Ishikawa (cell line): ENCODE data around the gene SCGB3A2.

Source experiments
- CREB1 ChIP-seq: IDR thresholded peaks from 2 replicates; pipeline ENCODE4 v1.6.1; 2012; ENCODE audit warnings: low read depth
- EGR1 ChIP-seq: IDR thresholded peaks from 2 replicates; pipeline ENCODE4 v1.6.1; 2012
- EP300 ChIP-seq: IDR thresholded peaks from 2 replicates; pipeline ENCODE4 v1.6.1; 2012; ENCODE audit warnings: borderline replicate concordance
- NFIC ChIP-seq: IDR thresholded peaks from 2 replicates; pipeline ENCODE4 v1.6.1; 2012
- RAD21 ChIP-seq: IDR thresholded peaks from 2 replicates; pipeline ENCODE4 v1.6.1; 2012; ENCODE audit warnings: low read depth
- TAF1 ChIP-seq: IDR thresholded peaks from 2 replicates; pipeline ENCODE4 v1.6.1; 2012; ENCODE audit warnings: low read depth, mild to moderate bottlenecking
- TCF12 ChIP-seq: IDR thresholded peaks from 2 replicates; pipeline ENCODE4 v1.6.1; 2012; ENCODE audit warnings: low read depth
- TEAD4 ChIP-seq: IDR thresholded peaks from 2 replicates; pipeline ENCODE4 v1.6.1; 2012
- YY1 ChIP-seq: IDR thresholded peaks from 2 replicates; pipeline ENCODE4 v1.6.1; 2012; ENCODE audit warnings: low read depth
- TF ChIP-seq, protein P1 (sequence below): IDR thresholded peaks from 2 replicates; pipeline ENCODE4 v1.6.1; 2012
- TF ChIP-seq, protein P2 (sequence below): IDR thresholded peaks from 2 replicates; pipeline ENCODE4 v1.6.1; 2012; ENCODE audit warnings: low read depth, mild to moderate bottlenecking

DNA sequence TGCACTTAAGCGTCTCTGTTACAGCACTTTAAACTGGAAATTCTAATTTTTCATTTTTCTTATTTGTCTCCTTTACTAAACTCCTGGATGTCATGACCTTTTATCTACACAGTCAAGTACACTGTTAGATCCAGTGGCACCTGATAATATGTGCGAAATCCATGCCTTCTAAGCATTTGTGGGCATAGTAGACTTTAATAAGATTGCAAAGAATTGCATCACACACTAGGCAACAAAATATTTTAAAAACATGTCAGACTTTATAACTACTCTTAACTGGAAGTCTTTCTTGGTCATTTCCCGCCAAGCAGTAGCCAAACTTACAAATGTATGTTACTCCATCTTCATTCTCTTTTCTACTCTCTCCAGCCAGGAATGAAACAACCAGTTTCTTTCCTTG is 42.1 kb upstream of the SCGB3A2 start:
- no peak for TF ChIP-seq NFIC
- no peak for TF ChIP-seq YY1
- TF ChIP-seq EP300 = no peak
- TF ChIP-seq, protein P1, sequence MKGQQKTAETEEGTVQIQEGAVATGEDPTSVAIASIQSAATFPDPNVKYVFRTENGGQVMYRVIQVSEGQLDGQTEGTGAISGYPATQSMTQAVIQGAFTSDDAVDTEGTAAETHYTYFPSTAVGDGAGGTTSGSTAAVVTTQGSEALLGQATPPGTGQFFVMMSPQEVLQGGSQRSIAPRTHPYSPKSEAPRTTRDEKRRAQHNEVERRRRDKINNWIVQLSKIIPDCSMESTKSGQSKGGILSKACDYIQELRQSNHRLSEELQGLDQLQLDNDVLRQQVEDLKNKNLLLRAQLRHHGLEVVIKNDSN = no peak
- no peak for TF ChIP-seq TAF1
- no peak for TF ChIP-seq TEAD4
- TF ChIP-seq TCF12 = no peak
- no peak for TF ChIP-seq EGR1
- TF ChIP-seq, protein P2, sequence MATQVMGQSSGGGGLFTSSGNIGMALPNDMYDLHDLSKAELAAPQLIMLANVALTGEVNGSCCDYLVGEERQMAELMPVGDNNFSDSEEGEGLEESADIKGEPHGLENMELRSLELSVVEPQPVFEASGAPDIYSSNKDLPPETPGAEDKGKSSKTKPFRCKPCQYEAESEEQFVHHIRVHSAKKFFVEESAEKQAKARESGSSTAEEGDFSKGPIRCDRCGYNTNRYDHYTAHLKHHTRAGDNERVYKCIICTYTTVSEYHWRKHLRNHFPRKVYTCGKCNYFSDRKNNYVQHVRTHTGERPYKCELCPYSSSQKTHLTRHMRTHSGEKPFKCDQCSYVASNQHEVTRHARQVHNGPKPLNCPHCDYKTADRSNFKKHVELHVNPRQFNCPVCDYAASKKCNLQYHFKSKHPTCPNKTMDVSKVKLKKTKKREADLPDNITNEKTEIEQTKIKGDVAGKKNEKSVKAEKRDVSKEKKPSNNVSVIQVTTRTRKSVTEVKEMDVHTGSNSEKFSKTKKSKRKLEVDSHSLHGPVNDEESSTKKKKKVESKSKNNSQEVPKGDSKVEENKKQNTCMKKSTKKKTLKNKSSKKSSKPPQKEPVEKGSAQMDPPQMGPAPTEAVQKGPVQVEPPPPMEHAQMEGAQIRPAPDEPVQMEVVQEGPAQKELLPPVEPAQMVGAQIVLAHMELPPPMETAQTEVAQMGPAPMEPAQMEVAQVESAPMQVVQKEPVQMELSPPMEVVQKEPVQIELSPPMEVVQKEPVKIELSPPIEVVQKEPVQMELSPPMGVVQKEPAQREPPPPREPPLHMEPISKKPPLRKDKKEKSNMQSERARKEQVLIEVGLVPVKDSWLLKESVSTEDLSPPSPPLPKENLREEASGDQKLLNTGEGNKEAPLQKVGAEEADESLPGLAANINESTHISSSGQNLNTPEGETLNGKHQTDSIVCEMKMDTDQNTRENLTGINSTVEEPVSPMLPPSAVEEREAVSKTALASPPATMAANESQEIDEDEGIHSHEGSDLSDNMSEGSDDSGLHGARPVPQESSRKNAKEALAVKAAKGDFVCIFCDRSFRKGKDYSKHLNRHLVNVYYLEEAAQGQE = no peak
- TF ChIP-seq CREB1 = no peak
- no peak for TF ChIP-seq RAD21
